Measurements from ENCODE around the gene SYT3.

SYT3 gene

DNA sequence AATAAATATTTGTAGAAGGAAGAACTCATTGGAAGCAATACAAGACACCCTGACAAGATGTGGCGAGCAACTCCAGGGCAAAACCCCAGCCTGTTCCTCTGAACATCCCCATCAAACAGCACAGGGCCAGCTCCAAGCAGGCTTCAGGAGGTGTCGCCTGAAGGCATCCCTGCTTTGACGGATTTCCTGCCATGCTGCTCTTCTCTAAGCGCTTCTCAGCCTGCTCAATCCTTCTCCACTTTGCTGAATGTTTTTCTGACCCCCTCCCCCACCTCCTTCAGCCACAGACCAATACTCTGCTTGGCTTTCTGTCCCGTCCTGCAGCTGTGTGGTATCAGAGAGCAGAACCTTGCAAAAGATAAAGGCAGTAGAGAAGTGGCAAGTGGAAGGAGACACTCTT is 38.0 kb upstream of the SYT3 start:
- Histone ChIP-seq H3K27me3 (ENCODE audit: insufficient read depth, poor library complexity, severe bottlenecking) (peaks cover 5% of the 10 kb centered on the region), H3K4me3 (replicated peaks; ENCODE audit: insufficient read depth, low read length) (no peak overlapping the region), H3K27ac (replicated peaks) (no peak overlapping the region)
- TF ChIP-seq CTCF (IDR thresholded peaks at IDR 0.05; ENCODE audit: insufficient read depth, low read length) (no peak), GABPA (IDR thresholded peaks at IDR 0.05; ENCODE audit: low read depth) (no peak), POLR2AphosphoS5 (IDR thresholded peaks at IDR 0.05; ENCODE audit: low read depth) (no peak), SPI1 (IDR thresholded peaks at IDR 0.05; ENCODE audit: borderline replicate concordance, low read depth) (no peak)
- TF ChIP-seq, protein P1, sequence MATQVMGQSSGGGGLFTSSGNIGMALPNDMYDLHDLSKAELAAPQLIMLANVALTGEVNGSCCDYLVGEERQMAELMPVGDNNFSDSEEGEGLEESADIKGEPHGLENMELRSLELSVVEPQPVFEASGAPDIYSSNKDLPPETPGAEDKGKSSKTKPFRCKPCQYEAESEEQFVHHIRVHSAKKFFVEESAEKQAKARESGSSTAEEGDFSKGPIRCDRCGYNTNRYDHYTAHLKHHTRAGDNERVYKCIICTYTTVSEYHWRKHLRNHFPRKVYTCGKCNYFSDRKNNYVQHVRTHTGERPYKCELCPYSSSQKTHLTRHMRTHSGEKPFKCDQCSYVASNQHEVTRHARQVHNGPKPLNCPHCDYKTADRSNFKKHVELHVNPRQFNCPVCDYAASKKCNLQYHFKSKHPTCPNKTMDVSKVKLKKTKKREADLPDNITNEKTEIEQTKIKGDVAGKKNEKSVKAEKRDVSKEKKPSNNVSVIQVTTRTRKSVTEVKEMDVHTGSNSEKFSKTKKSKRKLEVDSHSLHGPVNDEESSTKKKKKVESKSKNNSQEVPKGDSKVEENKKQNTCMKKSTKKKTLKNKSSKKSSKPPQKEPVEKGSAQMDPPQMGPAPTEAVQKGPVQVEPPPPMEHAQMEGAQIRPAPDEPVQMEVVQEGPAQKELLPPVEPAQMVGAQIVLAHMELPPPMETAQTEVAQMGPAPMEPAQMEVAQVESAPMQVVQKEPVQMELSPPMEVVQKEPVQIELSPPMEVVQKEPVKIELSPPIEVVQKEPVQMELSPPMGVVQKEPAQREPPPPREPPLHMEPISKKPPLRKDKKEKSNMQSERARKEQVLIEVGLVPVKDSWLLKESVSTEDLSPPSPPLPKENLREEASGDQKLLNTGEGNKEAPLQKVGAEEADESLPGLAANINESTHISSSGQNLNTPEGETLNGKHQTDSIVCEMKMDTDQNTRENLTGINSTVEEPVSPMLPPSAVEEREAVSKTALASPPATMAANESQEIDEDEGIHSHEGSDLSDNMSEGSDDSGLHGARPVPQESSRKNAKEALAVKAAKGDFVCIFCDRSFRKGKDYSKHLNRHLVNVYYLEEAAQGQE (IDR thresholded peaks at IDR 0.05; ENCODE audit: insufficient replicate concordance, low read depth) = no peak
- DNase-seq (ENCODE audit: low read depth in 1 of 2, low spot score in 1 of 2) = no peak

DNA sequence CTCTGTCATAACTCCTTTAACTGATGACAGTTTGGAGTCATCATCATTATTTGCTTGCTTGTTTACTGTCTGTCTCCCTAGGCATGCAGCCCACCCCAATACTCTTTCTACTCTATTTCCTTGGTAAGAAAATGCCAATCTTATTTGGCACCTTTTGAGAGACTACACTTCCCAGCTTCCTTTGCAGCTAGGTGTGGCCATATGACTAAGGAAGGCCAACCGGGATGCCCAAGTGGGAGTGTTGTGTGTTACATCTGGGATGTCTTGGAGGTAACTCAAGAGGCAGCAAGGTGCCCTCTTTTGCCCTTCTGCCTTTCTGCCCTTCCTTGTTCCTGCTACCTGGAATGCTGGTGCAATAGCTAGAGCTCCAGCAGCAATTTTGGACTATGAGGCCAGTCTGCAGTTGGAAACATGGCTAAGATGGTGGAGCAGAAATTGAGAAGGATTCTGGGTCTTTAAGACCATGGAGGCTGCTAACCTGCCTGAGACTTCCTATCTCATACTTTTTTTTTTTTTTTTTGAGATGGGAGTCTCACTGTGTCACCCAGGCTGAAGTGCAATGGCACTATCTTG is 37.0 kb upstream of the SYT3 start:
- Histone ChIP-seq H3K27me3 (ENCODE audit: insufficient read depth, poor library complexity, severe bottlenecking) (peaks cover 6% of the 10 kb centered on the region), H3K27ac (replicated peaks) (no peak overlapping the region), H3K4me3 (replicated peaks; ENCODE audit: insufficient read depth, low read length) (no peak overlapping the region)
- no peak for DNase-seq (ENCODE audit: low read depth in 1 of 2, low spot score in 1 of 2)
- TF ChIP-seq GABPA (IDR thresholded peaks at IDR 0.05; ENCODE audit: low read depth) (no peak), CTCF (IDR thresholded peaks at IDR 0.05; ENCODE audit: insufficient read depth, low read length) (no peak), POLR2AphosphoS5 (IDR thresholded peaks at IDR 0.05; ENCODE audit: low read depth) (no peak), SPI1 (IDR thresholded peaks at IDR 0.05; ENCODE audit: borderline replicate concordance, low read depth) (no peak)
- TF ChIP-seq, protein P1 (IDR thresholded peaks at IDR 0.05; ENCODE audit: insufficient replicate concordance, low read depth) = no peak

- no peak for DNase-seq (ENCODE audit: low read depth in 1 of 2, low spot score in 1 of 2)
- TF ChIP-seq SPI1 (IDR thresholded peaks at IDR 0.05; ENCODE audit: borderline replicate concordance, low read depth) (no peak), CTCF (IDR thresholded peaks at IDR 0.05; ENCODE audit: insufficient read depth, low read length) (no peak), POLR2AphosphoS5 (IDR thresholded peaks at IDR 0.05; ENCODE audit: low read depth) (no peak), GABPA (IDR thresholded peaks at IDR 0.05; ENCODE audit: low read depth) (no peak)
- TF ChIP-seq, protein P1 (IDR thresholded peaks at IDR 0.05; ENCODE audit: insufficient replicate concordance, low read depth) = no peak
- no peak overlapping the region for H3K4me3 ChIP-seq (replicated peaks; ENCODE audit: insufficient read depth, low read length)
Measured at GRCh38 chr19:50673118-50673517, 33.4 kb upstream of the SYT3 start.

More at GRCh38 chr19:50673118-50673517, 33.4 kb upstream of the SYT3 start:
- no peak overlapping the region for H3K27ac ChIP-seq (replicated peaks)
- peaks cover 9% of the 10 kb centered on the region for H3K27me3 ChIP-seq (ENCODE audit: insufficient read depth, poor library complexity, severe bottlenecking)

Data from HL-60 (cell line).